Liver (tissue), 9 donors: ENCODE measurements around the gene MKNK1. TPM values are rescaled to one million over a fixed set of nuclear protein-coding genes. Genes with fewer than 3 reads are reported as not detected.

ENCODE experiments used
- DNase-seq: peaks from one replicate; pipeline ENCODE4 v3.0.0-alpha.2; 2017; ENCODE audit warnings: low spot score
- H3K27ac ChIP-seq, 2 donors: one replicate each; pipeline ENCODE4 v1.7.0; 2013; ENCODE audit warnings: inconsistent platforms in 2 of 2, low read length in 2 of 2, control low read depth in 1 of 2, low read depth in 1 of 2, mild to moderate bottlenecking in 1 of 2
- H3K27me3 ChIP-seq, 4 donors: one replicate each; pipeline versions ENCODE4 v1.6.1 to v1.7.0; 2013; ENCODE audit warnings: low read length in 3 of 4, inconsistent platforms in 1 of 4, mild to moderate bottlenecking in 1 of 4, moderate library complexity in 1 of 4; ENCODE audit not compliant: control insufficient read depth in 4 of 4, insufficient read depth in 4 of 4
- H3K36me3 ChIP-seq, 4 donors: one replicate each; pipeline versions ENCODE4 v1.6.1 to v1.7.0; 2013; ENCODE audit warnings: low read length in 3 of 4, mild to moderate bottlenecking in 3 of 4, low read depth in 1 of 4, moderate library complexity in 1 of 4; ENCODE audit not compliant: control insufficient read depth in 4 of 4, insufficient read depth in 3 of 4
- H3K4me1 ChIP-seq, 4 donors: one replicate each; pipeline versions ENCODE4 v1.6.1 to v1.7.0; 2013; ENCODE audit warnings: low read length in 3 of 4, mild to moderate bottlenecking in 3 of 4, moderate library complexity in 1 of 4; ENCODE audit not compliant: control insufficient read depth in 4 of 4, insufficient read depth in 4 of 4
- H3K4me3 ChIP-seq, 3 donors: one replicate each; pipeline versions ENCODE4 v1.6.1 to v1.7.0; 2013; ENCODE audit warnings: low read length in 3 of 3, control low read depth in 1 of 3, low read depth in 1 of 3, mild to moderate bottlenecking in 1 of 3
- H3K9ac ChIP-seq, 2 donors: one replicate each; pipeline ENCODE4 v1.7.0; 2013; ENCODE audit warnings: low read length in 2 of 2, mild to moderate bottlenecking in 2 of 2, moderate library complexity in 2 of 2, control low read depth in 1 of 2, low read depth in 1 of 2
- H3K9me3 ChIP-seq, 4 donors: one replicate each; pipeline versions ENCODE4 v1.6.1 to v1.7.0; 2013; ENCODE audit warnings: low read length in 3 of 4; ENCODE audit not compliant: control insufficient read depth in 4 of 4
- ATF3 ChIP-seq: IDR thresholded peaks from 2 replicates; pipeline ENCODE4 v1.6.1; 2016; ENCODE audit warnings: antibody characterized with exemption
- CTCF ChIP-seq: fragments of 150-350 bp; IDR thresholded peaks from 2 replicates; pipeline ENCODE4 v1.5.1; 2017; ENCODE audit warnings: improper control_type of control experiment, low read depth, low read length; ENCODE audit not compliant: missing input control
- EGR1 ChIP-seq, 2 donors: IDR thresholded peaks; 2 replicates each; pipeline ENCODE4 v1.6.1; 2016 to 2018; ENCODE audit warnings: antibody characterized with exemption in 2 of 2, low read depth in 2 of 2
- FOXA1 ChIP-seq: IDR thresholded peaks from 2 replicates; pipeline ENCODE4 v1.6.1; 2016; ENCODE audit warnings: antibody characterized with exemption
- FOXA2 ChIP-seq: IDR thresholded peaks from 2 replicates; pipeline ENCODE4 v1.6.1; 2016; ENCODE audit warnings: antibody characterized with exemption
- GABPA ChIP-seq, 2 donors: IDR thresholded peaks in 1 of 2; conservative IDR thresholded peaks in 1 of 2; 2 replicates each; pipeline ENCODE4 v1.6.1; 2016; ENCODE audit warnings: antibody characterized with exemption in 2 of 2, mild to moderate bottlenecking in 1 of 2, moderate library complexity in 1 of 2
- HNF4A ChIP-seq, 2 donors: conservative IDR thresholded peaks; 2 replicates each; pipeline ENCODE4 v1.6.1; 2016; ENCODE audit warnings: antibody characterized with exemption in 2 of 2, mild to moderate bottlenecking in 2 of 2
- HNF4G ChIP-seq: IDR thresholded peaks from 2 replicates; pipeline ENCODE4 v1.6.1; 2016; ENCODE audit warnings: antibody characterized with exemption
- JUND ChIP-seq, 2 donors: IDR thresholded peaks; 2 replicates each; pipeline ENCODE4 v1.6.1; 2016; ENCODE audit warnings: antibody characterized with exemption in 2 of 2
- NR2F2 ChIP-seq: IDR thresholded peaks from 2 replicates; pipeline ENCODE4 v1.6.1; 2016; ENCODE audit warnings: antibody characterized with exemption
- RAD21 ChIP-seq, 2 donors: IDR thresholded peaks; 2 replicates each; pipeline ENCODE4 v1.6.1; 2016; ENCODE audit warnings: antibody characterized with exemption in 2 of 2, mild to moderate bottlenecking in 2 of 2
- REST ChIP-seq: IDR thresholded peaks from 2 replicates; pipeline ENCODE4 v1.6.1; 2016; ENCODE audit warnings: antibody characterized with exemption, mild to moderate bottlenecking
- RXRA ChIP-seq, 2 donors: IDR thresholded peaks; 2 replicates each; pipeline ENCODE4 v1.6.1; 2017 to 2018; ENCODE audit warnings: antibody characterized with exemption in 2 of 2, mild to moderate bottlenecking in 1 of 2
- SP1 ChIP-seq: IDR thresholded peaks from 2 replicates; pipeline ENCODE4 v1.6.1; 2018; ENCODE audit warnings: antibody characterized with exemption, mild to moderate bottlenecking
- TAF1 ChIP-seq: conservative IDR thresholded peaks from 2 replicates; pipeline ENCODE4 v1.6.1; 2016; ENCODE audit warnings: antibody characterized with exemption, mild to moderate bottlenecking
- YY1 ChIP-seq: IDR thresholded peaks from 2 replicates; pipeline ENCODE4 v1.6.1; 2016; ENCODE audit warnings: antibody characterized with exemption, mild to moderate bottlenecking
- WGBS: extraction: QIAGEN DNeasy Blood & Tissue Kit; methylation state at CpG from one replicate; pipeline ENCODE4 v1.1.7; 2013; 5-methylcytosine and 5-hydroxymethylcytosine counted together
- polyA plus RNA-seq, 2 donors: library from polyadenylated mRNA; stranded (reverse) in 1 of 2; unstranded in 1 of 2; fragments of 200-250 nt in 1 of 2; fragments of >200 nt in 1 of 2; fragmentation: Nextera tagmentation in 1 of 2; extraction: Ambion mirVana in 1 of 2; gene quantifications; one replicate each; pipeline versions ENCODE4 v1.2.1 to v1.2.3, GENCODE V29; 2013 to 2015
- total RNA-seq, 2 donors: library from RNA; depleted of rRNA; stranded (reverse); fragments of >200 nt; gene quantifications; one replicate each; pipeline ENCODE4 v1.2.3, GENCODE V29; 2014
- TF ChIP-seq, protein P1 (sequence below): IDR thresholded peaks from 2 replicates; pipeline ENCODE4 v1.6.1; 2016; ENCODE audit warnings: antibody characterized with exemption
- TF ChIP-seq, protein P2 (sequence below): IDR thresholded peaks from 2 replicates; pipeline ENCODE4 v1.6.1; 2016; ENCODE audit warnings: antibody characterized with exemption
- donor health status: healthy.
- donor health status: healthy.
- donor health status: healthy.
- donor health status: healthy.
- donor health status: healthy.

Gene MKNK1
- total and polyA plus RNA-seq, 4 donors: 10.2 to 30.8 (median 18.3) TPM

- Histone ChIP-seq H3K4me1 (no peaks in the 10 kb centered on the region), H3K9me3 (no peaks in the 10 kb centered on the region), H3K27me3 (no peaks in the 10 kb centered on the region), H3K9ac (no peak overlapping the region), H3K27ac (no peak overlapping the region), H3K4me3 (no peak overlapping the region), H3K36me3 (peaks cover 0 to 23% (median 8%) of the 10 kb centered on the region in 4 donors)
- 91% methylated on average over 12 of the region's 12 CpGs for WGBS
- TF ChIP-seq TAF1 (no peak), RAD21 (IDR thresholded peaks at IDR 0.05) (no peak), ATF3 (no peak), HNF4G (no peak), GABPA (IDR thresholded peaks at IDR 0.05 in 1 of 2, conservative IDR thresholded peaks at IDR 0.05 in 1 of 2) (no peak), FOXA1 (no peak), HNF4A (conservative IDR thresholded peaks at IDR 0.05) (no peak), JUND (IDR thresholded peaks at IDR 0.05) (no peak), SP1 (no peak), EGR1 (IDR thresholded peaks at IDR 0.05; ENCODE audit: low read depth in 2 of 2) (no peak), NR2F2 (no peak), REST (no peak), RXRA (IDR thresholded peaks at IDR 0.05) (no peak), YY1 (no peak), FOXA2 (no peak), CTCF (no peak)
- TF ChIP-seq, protein P1, sequence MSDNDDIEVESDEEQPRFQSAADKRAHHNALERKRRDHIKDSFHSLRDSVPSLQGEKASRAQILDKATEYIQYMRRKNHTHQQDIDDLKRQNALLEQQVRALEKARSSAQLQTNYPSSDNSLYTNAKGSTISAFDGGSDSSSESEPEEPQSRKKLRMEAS: no peak
- TF ChIP-seq, protein P2, sequence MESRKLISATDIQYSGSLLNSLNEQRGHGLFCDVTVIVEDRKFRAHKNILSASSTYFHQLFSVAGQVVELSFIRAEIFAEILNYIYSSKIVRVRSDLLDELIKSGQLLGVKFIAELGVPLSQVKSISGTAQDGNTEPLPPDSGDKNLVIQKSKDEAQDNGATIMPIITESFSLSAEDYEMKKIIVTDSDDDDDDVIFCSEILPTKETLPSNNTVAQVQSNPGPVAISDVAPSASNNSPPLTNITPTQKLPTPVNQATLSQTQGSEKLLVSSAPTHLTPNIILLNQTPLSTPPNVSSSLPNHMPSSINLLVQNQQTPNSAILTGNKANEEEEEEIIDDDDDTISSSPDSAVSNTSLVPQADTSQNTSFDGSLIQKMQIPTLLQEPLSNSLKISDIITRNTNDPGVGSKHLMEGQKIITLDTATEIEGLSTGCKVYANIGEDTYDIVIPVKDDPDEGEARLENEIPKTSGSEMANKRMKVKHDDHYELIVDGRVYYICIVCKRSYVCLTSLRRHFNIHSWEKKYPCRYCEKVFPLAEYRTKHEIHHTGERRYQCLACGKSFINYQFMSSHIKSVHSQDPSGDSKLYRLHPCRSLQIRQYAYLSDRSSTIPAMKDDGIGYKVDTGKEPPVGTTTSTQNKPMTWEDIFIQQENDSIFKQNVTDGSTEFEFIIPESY: no peak
- no peak for DNase-seq
These were observed 49.3 kb downstream of the MKNK1 start for GRCh38 chr1:46554597-46555381.
